CD4-positive, alpha-beta T cell treated with Interleukin-17A for 1 hour (primary cell): Measurements from ENCODE around the gene MACROH2A1.

Experiments
- DNase-seq: peaks from one replicate; pipeline ENCODE4 v3.0.0-alpha.2; 2020

Gene MACROH2A1

DNA sequence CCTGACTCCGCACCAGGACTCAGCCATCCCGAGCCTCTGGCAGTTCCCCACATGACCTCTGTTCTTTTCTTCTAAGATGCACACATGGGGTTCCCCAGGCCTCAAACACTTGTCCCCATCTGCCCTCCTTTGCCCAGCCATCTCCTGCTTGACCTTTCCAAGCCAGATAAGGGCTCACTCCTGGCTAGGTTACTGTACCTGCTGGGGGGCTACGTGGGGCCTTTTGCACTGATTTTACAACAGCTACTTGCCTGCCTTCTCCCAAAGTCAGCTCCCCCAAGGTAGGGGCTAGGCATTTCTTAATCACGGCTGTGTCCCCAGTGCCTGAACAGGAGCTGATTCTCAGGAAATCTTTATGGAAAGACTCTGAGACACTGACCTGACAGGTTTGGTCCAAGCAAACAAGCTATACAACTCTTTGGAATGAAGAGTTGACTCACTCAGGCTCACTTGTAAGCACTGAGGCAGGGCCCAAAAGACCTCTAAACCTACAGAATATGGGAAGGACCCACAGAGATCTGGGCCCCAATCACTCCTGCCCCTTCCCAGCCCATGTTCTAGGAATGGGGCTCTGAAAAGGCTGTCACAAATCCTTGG is 2.5 kb downstream of the MACROH2A1 start:
- DNase-seq, result no peak

DNA sequence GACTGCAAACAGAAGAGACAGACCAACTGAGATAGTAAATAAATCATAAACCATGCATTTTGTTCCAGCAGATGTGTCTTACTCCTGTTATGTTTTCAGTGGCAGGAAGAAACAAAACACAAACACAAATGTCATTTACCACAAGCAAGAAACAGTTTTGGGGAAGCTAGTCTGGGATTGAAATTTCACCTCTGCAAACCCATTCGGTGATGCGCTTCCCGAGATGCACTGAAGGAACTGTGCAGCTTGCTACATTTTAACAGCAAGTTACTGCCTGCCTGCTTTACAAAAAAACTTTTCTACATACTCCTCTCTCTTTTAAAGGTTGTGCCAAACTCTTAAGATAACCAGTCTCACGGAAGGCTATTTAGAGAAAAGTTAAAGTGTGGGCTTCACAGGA is 3.2 kb downstream of the MACROH2A1 start:
- no peak for DNase-seq

- no peak for DNase-seq
Measured at GRCh38 chr5:135395451-135395850, 3.6 kb downstream of the MACROH2A1 start.

- no peak for DNase-seq
Measured at GRCh38 chr5:135394095-135394494, 4.9 kb downstream of the MACROH2A1 start.

GRCh38 chr5:135393691-135394090 is 5.3 kb downstream of the MACROH2A1 start:
- DNase-seq, result no peak

DNA sequence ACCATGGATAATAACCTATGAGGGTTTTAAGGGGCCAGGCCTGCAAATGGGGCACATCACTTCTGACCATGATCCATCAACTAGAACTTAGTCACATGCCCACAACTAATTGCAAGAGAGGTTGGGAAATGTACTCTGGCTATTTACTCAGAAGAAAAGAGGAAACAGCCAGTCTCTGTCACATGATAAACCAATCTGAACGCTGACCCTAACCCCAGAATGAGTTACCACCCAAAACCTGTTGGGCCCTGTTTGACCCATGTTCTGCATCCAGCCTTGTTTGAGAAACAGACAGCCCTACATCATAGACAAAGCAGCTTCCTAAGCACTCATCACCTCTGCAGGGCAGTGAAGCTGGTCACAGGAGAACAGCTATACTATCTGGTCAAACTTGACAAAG is 5.8 kb downstream of the MACROH2A1 start:
- no peak for DNase-seq

DNA sequence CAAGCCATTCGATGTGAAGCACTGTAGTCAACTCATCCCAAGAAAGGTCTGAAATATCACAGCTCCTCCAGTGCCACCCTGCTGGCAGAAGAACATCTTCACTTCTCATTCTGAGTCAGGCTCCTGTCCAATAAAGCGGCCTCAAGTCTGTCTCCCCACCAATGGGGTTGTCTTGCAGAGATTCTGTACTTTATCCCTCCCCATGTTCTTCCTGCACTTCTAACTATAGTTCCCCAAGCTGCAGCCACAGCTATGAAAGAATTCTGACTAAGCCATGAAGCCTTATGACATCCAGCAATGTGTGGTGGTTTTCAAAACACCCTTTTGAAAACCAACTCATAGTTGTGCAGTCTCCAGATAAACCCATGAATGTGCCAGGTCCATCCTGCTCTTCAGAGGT is 6.8 kb downstream of the MACROH2A1 start:
- no peak for DNase-seq

DNA sequence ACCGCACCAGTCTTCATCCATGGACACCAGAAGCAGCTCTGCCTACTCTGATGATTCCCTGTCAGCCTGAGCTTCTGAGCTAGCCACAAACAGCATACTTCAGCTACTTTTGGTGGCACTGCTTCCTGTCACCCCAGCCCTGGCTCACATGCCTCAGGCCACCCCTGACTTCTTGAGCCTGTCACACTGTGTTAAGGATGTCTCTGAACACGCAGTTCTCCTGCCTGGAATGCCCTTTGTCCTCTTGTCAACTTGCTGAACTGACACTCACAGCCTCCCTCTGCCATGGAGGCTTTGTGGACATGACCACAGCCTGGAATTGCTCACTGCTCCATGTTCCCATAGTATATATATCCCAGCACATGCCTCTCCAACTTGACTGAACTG is 7.2 kb downstream of the MACROH2A1 start:
- no peak for DNase-seq

DNA sequence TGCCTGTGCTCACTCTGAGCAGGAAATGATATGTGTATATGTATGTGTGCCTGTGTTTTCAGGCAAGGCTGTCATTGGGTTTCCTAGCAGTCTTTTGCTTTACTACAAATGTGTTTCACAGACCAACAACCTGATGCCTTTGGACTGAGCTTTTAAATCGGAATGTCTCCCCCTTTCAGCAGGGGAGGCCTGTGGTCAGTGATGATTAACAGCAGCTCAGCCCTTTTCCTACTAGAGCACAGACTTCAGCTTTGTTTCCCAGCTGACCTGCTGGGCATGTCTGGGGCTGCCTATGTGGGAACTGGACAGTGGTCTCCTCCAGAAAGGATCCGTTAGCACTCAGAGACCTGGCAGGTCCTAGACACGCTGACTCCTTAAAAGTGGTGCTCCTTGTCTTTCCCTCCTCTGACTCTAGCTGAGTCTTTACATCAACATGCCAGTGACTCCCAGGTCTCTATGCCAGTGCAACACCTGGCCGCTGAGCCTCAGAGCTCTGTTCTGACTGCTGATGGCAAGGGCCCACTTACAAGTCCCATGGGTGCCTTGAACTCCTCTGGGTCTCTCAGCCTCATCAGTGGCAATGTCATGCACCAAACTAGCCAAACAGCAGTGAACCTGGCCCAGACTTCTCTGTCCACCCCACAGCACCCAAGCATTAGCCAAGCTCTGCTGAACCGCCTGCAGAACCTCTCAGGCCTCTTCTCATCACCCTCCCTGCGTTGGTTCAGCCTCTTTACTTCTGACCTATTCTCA is 7.7 kb downstream of the MACROH2A1 start:
- no peak for DNase-seq

GRCh38 chr5:135388860-135389435 is 10.1 kb downstream of the MACROH2A1 start:
- DNase-seq, result no peak

GRCh38 chr5:135387629-135387960 is 11.4 kb downstream of the MACROH2A1 start:
- no peak for DNase-seq

- no peak for DNase-seq
Measured at GRCh38 chr5:135386886-135387628, 12.0 kb downstream of the MACROH2A1 start.

DNA sequence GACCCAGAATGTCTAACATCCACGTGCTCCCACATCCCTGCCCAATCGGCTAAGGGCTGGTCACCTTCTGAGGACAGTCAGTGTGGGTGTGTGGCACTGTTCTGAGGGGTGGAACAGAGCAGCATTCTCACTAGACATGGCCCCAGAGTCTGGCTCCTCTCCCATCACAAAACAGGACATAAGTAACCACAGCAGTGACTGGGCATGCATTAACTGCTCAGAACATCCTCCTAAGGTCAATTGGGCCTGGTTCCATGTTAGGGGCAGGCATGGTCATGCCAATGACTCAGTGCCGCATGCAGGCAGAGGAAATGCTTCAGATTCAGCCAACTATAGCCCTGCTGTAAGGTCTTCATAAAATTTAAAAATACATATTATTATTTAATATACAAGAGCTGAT is 12.9 kb downstream of the MACROH2A1 start:
- DNase-seq, result no peak

DNA sequence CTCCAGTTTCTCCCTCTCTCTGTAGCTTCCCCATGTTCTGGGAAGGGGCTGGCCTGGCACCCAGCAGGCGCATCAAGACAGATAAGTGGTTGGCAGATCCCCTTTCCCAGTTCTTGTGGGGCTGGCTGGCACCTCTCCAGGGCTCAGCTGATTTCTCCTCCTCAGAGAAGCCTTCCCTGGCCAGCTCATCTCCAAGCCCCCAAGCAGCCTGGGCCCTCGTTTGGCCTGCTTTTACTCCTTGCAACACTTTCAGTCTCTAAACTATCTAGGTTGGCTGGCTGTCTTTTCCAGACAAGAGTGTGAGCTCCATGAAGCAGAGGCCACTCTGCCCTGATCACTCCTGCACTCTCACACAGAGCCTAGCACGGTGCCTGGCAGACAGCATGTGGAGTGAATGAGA is 13.5 kb downstream of the MACROH2A1 start:
- DNase-seq, result no peak

DNA sequence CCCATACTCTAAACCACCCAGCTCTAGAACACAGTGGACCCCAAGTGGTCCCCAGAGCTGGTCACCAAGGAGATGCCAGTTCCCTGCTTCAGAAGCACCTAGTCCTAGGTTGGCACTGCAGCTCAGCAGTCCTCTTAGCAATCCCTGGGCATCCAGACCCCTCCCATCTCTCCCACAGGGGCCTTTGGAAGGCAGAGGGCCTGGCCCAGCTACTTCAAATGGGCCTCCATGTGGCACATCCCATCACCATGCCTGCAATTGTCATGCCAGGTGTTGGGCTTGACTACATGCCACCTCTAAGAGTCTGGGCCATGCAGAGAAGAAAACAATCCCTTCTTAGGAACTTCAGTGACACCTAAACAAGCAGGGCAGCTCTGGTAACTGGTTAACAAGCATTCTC is 14.1 kb downstream of the MACROH2A1 start:
- no peak for DNase-seq

DNA sequence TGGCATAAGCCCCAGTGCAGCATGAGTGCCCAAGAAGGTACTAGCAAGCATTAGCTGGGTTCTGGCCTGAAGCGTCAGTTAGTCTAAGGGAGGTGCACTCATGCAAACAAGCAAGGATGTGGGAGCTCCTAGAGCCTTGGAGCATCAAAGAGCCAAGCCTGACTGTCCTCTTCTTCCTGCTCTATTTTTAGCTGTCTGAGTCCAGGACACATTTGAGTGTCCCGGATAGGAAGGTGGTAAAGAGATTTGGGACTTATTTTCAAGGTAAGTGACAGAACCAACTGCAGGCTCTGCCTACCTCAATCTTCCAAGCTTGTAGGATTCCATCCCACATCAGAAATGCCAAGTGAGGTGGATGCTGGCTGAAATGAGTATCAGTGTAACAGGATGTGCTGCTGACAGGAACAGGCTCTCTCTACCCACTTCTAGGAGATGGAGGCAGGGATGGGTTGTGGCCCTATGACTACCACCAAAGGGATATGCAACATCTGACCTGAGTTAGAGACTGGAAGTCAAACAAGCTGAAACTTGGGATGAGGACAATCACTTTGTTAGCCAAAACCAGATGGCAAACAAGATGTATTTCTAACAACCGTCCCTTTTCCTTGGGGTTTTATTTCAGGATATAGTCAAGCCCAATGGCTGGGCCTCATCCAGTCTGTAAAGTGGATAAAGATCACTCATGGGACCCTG is 15.1 kb downstream of the MACROH2A1 start:
- no peak for DNase-seq

DNA sequence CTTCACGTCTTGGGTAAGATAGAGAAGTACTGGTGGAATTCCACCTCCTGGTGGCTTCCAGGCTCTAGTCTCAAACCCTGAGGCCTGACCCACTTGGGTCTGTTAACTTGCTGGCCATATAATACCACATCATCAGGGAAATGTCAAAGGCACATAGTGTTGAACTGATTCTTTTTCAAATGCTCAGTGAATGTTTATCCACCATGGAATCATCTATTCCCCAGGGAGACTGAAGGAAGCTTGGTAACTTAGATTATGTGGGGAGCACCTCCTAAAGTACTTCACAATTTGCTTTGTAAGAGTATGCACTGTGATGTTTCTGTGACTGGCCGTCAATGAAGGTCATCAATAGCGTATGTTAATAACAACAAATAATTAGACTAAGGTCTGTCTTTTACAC is 16.1 kb downstream of the MACROH2A1 start:
- no peak for DNase-seq

DNA sequence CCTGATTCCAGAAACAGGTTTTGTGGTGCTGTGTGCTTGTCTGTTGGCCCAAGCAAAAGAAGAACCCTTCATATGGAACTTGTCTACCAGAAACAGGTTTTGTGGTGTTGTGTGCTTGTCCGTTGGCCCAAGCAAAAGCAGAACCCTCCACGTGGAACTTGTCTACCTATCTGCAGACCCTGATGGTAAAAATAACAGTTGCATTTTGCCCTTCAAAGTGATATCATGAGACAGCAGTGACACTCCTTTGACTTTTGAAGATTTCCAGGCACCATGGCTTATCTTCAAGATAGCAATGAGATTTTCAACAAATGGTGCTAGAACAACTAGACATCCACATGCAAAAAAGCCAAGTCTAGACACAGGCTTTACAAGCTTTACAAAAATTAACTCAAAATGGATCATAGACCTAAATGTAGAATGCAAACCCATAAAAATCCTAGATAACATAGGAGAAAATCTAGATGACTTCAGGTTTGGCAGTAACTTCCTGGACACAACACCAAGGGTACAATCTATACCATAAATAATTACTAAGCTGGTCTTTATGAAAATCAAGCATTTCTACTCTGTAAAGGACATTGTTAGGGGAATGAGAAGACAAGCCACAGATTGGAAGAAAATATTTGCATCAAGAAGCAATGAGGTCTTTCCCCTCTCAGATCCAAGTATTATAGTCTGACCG is 16.8 kb downstream of the MACROH2A1 start:
- DNase-seq, result no peak

DNA sequence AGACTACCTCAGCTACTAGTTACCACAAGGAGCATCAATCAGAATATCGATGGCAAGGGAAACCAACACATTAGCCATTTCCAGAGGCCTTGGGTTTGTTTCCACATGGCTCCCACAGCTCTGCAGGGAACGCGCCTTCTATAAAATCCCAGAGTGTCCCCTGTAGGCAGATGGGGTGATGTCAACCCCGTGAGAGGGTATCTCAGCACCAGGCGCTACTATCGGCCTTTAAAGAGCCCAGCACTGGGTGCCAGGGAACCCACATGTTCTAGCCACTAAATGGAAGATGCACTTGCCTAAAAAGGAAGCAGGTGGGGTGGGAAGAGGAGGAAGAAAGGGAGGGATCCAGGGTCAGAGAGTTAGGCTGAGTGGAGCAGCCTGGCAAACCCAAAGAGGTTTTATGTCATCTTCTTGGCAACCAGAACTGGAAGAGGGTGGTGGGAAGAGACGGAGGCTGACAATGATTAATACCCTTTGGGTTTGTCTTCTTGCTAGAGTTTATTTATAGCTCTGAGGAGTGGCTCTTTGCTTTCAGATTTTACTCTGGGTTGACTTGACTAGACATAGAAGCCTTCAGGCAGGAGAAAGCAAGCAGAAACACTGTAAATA is 19.9 kb downstream of the MACROH2A1 start:
- no peak for DNase-seq

- DNase-seq, result no peak
Measured at GRCh38 chr5:135377751-135378680, 21.0 kb downstream of the MACROH2A1 start.

- DNase-seq, result no peak
Measured at GRCh38 chr5:135376961-135377624, 21.9 kb downstream of the MACROH2A1 start.
